GM18498 (cell line): ENCODE results near the gene LRRC45.

Experiments used
- ATAC-seq: cut with Tn5 transposase; IDR thresholded peaks from one replicate; pipeline ENCODE4 v1.9.1; 2021; ENCODE audit warnings: mild to moderate bottlenecking, moderate library complexity; ENCODE audit not compliant: unreplicated experiment

Gene LRRC45

DNA sequence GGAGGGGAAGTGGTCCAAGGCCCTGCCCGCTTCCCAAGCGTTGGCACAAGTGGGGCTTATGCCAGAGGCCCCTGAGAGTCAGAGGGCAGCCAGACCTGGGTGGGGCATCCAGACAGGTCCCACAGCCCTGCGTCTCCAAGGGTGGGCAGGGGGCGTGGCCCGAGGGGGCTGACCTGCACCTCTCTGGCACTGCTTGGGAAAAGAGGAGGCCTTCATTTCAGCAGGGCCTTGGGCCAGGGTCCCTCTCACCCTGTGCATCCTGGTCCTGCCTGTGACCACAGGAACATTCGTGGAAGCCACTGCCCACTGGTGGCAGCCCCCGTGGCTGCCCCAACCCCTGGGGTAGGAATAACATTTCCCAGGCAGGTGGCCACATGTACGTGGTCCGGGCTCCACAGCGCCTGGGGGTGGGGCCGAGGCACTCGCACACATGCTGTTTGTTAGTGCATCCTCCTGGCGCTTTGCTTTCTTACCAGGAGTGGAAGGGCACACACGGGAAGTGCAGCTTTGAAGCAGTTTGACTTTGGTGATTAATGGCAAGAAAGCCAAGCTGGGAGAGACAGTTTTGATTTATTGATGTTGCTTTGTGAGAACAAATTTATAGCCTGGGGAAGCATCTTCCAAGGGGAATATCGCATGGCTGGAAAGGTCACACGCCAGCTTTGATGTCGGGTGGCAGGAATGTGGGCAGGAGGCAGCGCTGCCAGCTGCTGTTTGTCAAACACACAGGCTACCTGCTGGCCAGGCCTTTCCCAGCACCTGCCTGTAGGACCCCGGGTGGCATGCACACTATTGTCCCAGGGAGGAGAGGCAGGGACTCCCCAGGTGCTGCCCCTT, 4.7 kb upstream of the LRRC45 start:
- ATAC-seq, result no peak

DNA sequence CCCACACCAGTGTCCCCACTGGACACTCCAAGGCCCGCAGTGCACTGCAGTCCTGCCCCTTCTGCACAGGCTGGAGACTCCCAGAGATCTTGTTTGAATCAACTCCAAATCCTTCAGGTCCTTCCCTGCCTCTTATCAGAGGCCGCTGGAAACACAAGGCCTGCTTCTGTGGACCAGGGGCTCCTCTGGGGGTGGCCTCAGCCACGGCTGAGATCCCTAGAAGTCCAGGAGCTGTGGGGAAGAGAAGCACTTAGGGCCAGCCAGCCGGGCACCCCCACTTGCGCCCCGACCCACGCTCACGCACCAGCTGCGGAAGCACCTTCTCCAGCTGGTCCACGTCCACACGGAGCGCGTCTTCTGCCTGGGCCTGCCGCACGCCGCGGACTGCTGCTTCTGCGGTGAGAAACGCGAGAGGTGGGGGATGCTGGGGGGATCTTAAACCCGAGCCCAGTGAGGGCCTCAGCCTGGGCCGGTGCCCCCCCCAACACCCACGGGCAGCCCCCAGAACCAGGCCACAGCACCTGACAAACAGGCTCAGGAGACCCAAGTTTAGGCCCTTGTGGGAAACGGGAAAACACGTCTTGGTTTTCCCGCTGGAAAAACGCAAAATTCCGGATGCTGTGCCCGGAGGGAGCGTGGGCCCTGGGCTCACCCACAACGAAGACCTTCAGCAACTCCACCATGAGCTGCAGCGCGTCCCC, 4.0 kb upstream of the LRRC45 start:
- ATAC-seq, result no peak

DNA sequence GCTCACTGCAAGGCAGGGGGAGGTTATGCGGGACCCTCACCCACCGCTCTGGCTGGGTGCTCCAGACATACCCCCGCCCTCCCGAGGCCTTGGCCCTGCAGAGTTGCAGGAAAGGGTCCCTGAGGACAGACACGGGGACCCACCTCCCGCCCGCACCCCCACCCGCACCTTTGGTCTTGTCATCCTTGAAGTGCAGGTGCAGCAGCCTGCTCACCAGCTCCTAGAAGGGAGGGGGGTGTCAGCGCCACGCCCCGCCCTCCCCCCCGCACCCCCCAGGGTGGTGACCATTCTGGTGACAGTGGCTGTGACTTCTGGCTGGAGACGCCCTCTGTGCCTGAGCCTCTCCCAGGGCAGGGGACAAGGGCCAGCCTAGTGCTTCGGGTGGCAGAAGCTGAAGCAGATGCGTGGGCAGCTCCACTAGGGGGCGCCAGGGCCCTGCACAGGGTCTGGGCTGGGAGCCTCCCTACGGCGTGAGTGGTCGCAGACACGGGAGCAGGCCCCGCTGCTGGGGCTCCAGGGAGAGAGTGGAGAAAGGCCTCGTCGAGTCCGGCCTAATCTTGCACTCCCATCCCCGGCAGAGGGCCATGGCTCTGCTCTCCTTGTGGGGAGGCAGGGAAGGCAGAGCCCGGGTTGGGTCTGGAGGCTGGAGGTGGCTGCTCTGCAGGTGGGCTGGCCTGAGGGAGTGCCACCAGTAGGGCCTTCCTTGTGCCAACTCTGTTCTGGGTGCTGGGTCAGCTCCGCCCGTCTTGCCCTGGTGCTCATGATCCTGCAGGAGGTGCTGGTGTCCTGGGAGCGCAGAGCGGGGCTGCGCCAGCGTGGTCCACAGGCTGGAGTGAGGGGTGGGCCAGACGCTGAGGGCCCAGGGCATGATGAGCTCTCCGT, 3.2 kb upstream of the LRRC45 start:
- no peak for ATAC-seq

DNA sequence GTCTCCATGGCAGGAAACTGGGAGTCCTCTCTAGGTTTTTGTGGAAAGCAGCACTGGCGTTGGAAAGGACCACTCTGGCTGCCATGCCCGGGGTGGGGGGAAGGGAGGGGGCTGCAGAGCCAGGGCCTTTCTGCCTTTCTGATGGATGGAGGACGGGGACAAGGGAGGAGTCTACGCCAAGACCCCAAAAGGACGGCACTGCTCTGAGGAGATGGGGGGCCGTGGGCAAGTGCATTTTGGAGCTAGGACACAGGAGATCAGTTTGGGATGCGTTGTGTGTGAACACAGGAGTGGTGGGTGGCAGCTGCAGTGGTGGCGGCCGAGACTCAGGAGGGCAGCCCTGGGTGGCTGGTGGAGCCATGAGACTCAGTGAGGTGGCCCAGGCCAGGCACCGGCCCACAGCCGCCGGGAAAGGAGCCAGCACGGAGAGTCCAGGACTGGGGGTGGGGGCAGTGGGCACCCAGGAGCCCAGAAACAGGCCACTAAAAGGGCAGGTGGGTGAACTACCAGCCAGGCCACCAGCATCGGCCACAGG, 2.5 kb upstream of the LRRC45 start:
- ATAC-seq, result no peak

DNA sequence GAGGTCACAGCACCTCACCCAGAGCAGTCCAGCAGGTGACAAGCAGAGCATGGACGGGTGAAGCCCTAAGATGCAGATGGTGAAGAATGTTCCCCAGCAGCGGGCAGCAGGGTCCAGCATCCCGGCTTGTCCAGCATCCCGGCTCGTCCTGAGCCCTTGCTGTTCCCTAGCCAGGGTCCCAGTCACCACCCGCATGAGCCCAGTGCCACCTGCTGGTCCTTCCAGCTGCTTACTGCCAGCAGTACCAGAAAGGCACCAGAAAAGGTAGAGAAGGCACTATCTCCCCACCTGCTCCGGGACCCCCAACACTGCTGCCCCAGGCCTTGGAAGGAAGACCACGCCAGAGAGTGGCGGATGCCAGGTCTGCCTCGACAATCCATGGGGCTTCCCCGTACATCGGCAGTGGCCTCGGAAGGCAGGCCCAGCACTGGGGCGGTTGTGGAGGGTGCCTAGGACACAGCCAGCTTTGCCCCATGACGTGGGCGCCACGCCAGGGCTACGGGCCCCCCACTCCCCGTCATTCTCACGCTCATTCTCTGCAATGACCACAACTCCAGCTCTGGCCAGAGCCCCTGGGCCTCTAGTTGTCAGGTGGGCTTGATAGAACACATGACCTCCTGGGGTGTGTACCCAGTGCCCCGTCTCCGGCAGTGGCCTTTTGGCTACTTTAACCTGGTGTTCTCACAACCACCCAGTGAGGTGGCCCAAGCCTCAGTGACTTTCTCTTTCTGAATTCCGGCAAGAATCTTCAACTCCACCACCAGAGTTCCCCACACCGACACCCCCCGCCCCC, 1.8 kb upstream of the LRRC45 start:
- no peak for ATAC-seq

DNA sequence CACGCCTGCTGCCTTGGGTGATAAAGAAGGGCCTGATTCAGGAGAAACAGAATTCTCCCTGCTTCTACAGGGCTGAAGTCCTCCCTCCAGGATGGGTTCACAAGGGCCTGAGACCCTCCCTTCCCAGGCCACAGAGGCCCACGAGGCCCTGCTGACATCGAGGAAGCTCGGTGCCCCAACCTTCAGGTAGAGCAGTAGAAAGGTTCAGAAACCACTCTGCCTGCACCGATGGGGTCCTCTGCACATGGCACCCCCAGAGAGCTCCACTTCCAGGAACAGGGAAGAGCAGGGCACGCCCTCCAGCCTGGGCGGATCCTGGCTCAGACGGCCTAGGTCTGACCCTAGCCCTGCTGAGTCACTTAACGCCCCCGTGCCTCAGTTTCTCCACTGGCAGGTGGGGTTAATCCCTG, 1.2 kb upstream of the LRRC45 start:
- ATAC-seq, result no peak

DNA sequence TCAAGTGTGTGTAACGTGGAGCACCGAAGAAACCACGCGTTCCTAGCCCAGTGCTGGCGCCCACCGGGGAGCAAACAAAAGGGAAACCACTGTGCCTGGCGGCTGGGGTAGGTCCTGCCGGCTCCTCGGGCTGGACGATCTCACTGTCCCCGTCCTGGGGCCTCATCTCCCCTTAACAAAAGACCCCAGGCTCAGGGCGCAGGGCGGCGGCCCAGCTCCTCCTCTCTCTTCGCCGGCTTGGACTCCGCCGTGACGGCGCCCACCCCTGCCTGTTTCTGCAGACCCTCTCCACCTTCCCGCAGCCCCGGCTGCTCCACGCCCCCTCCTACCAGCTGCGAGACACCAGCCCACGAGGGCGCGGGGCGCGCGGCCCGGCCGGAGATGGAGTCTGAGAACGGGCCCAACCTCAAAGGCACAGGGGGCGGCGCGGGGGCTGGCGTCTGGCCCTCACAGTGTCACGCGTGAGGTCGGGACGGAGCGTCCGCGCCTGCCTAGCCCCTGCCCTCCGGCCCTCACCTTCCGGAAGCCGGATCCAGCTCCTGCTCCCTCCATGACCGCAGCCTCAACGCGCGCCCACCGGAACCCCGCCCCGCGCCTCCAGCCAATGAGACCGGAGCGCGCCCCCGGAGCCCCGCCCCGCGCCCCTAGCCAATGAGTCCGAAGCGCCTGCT, 660 bp upstream of the LRRC45 start, which contains the start of gene CENPX:
Gene CENPX (minus strand): TSS at position 569 of the 671 bp plus-strand sequence. CDS start 17 bp downstream, at position 552.
- ATAC-seq, result peak; percentile 17

DNA sequence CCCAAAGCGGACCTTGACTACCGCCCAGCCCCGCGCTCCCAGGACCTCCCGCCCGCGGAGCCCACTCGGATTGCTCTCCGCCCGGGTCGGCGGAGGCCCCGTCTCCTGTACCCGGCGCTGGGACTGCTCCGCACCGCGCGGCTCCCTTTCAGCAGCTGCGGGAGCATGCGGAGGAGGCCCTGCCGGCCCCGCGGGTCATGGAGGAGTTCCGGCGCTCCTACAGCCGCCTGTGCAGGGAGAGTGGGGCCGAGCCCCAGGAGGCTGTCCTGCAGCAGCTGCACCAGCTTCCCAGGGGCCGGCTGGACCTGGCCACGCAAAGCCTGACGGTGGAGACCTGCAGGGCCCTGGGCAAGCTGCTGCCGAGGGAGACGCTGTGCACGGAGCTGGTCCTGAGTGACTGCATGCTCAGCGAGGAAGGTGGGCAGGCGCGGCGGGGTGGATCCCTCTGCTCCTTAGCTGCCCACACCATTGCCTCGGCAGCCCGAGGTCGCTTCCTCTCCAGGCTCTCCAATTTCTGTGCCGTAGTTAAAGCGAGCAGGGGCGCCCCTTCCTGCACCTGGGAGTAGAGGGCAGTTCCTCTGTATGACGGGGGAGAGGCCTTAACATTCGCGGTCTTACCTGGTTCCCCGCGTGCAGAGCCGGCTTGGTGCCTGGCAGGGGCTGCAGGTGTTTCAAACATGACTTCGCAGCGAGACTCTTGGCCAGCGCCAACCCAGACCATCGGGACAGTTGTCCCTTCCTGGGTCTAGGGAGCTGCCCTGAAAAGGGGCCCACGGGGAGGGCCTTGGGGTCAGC, 539 bp downstream of the LRRC45 start:
- ATAC-seq, result peak; percentile 3

DNA sequence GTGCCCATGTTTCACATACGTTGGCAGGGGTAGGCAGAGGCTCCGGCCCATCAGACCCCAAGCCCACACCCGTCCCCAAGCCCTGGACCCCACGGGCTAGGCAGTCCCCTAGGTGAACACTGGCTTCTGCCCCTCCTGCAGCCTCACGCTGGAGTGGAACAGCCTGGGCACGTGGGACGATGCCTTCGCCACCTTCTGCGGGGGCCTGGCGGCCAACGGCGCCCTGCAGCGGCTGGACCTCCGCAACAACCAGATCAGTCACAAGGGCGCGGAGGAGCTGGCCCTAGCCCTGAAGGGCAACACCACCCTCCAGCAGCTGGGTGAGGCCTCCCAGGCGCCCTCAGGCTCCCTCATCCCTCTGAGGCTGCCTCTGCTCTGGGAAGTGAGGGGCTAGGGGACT, 1.8 kb downstream of the LRRC45 start:
- no peak for ATAC-seq

DNA sequence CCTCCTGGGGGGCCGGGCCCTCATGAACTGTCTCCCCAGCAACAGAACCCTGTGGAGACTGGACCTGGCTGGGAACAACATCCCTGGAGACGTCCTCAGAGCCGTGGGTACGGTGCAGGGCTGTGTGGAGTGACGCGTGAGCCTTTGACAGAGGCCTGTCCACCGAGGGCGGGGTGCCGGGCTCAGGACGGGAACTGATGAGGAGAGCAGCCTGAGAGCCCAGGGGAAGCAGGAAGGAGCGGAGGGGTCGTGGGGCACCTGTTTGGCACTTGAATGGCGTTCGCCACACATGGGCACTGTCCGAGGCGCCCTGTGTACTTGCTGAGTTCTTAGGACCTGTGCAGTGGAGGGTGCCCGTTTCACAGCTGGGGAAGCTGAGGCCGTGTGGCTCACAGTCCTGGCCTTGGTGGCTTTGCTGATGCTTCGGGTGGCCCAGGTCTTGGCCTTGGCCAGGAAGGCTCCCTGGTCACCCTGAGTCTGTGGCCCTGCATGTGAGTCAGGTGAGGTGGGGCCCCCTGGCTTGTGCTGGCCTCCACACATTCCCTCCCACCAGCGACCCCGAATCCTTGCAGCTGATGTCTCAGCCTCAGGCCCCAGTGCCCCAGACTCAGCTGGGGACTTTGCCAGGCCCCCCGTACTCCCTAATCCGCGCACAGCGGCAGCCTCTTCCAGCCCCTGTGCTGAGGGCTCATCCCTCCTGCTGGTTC, 2.4 kb downstream of the LRRC45 start:
- no peak for ATAC-seq

DNA sequence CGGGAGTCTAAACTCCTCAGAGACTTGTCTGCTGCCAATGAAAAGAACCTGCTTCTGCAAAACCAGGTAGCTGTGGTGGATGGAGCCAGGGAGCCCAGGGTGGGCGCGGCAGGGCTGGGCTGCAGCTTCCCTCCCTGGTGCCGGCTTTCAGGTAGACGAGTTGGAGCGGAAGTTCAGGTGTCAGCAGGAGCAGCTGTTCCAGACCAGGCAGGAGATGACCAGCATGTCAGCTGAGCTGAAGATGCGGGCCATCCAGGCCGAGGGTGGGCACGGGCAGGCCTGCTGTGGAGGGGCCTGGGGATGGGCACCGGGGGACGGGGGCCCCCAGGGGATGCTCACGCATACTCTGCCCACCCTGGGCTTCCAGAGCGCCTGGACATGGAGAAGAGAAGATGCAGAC, 5.1 kb downstream of the LRRC45 start:
- ATAC-seq, result no peak

DNA sequence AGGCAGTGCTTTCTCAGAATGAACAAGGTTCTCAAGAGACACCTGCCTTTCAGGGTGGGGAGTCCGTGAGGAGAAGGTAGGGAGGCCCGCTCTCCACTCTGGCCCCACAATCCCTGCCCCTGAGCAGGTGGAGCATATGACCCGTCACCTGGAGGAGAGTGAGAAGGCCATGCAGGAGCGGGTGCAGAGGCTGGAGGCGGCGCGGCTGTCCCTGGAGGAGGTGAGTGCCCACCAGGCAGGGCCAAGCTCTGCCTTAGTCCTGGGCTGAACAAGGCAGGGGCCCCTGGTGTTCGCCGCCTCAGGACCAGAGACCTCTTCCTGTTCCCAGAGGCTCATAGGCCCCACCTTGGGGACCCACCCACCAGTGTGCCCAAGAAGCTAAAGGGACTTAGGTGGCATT, 5.9 kb downstream of the LRRC45 start:
- ATAC-seq, result no peak

DNA sequence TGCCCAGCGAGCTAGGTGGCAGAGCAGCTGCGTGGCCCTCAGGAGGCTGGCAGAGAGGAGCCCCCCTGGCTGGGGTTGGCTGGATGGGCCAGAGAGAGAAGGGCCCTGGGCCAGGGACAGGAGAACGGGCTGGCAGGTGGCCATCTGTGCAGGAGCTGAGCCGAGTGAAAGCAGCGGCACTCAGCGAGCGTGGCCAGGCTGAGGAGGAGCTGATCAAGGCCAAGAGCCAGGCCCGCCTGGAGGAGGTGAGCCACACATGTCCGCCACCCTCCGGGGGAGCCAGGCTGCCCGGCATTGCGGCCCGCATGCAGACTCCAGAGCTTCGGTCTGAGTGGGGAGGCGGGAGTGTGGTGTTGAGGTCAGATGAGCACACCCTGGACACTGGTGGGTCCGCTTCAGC, 6.3 kb downstream of the LRRC45 start:
- ATAC-seq, result no peak

DNA sequence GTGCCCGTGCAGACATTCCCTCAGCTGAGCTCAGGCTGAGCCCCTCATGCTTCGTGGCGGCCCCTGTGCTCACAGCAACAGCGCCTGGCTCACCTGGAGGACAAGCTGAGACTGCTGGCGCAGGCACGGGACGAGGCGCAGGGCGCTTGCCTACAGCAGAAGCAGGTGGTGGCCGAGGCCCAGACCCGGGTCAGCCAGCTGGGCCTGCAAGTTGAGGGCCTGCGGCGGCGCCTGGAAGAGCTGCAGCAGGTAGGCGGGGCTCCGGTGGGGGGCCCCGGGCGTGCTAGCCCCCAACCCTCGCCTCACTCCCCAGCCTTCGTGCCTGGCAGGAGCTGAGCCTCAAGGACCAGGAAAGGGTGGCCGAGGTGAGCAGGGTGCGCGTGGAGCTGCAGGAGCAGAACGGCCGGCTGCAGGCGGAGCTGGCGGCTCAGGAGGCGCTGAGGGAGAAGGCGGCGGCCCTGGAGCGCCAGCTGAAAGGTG, 6.9 kb downstream of the LRRC45 start:
- ATAC-seq, result no peak

DNA sequence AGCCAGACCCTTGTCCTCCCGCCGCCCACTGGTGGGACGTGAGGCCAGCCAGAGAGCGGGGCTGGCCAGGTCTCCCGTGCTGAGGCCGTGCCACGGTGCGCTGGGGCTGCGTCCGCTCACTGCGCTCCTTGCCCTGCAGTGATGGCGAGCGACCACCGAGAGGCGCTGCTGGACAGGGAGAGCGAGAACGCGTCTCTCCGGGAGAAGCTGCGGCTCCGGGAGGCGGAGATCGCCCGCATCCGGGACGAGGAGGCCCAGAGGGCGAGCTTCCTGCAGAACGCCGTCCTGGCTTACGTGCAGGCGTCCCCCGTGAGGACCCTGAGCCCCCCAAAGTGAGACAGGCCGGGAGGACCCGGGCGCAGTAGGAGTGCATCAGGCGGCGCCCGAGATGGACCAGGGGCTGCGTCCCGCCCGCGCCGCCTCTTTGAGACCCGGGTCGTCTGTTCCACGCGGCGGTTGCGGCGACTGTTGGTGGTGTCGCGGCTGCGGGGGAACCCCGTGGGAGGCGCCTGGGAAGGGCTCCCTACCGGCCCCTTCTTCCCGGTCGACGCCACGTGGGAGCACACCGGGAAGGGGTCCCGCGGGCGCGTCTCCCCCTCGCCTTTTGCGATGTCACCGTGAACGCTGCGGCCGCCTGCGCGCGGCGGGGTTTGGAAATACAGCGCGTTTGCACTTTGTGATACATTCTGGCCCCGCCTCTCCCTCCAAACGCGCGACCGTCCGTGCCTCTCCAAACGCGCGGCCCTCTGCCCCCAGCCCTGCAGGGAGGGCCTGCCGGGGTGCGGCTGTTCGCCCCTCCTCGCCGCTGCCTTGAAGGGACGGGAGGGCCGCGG, 7.6 kb downstream of the LRRC45 start:
- ATAC-seq, result no peak

DNA sequence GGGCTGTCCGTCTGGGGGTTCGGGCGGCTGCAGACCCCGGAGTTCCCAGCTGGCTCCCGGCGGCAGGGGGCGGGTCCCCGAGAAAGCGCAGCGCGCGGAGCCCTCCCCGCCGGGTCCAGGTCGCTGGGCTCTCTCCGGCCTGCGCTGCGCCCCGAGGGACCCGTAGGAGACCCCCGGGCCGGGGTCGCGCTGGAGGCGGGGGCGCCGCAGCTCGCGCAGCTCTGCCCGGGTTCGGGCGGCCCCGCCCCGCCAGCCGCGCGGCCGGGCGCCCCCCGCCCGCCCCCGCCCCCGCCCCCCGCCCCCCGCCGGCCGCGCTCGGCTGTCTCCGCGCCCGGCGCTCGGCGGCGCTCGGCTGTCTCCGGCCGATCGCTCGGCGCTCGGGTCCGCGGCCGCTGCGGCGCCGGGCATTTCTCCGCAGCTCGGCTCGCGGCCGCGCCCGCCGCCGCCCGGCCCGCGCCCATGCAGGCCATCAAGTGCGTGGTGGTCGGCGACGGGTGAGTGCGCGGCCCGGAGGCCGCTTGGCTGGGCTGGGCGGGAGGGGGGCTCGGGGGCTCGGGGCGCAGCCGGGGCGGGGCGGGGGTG, 8.3 kb downstream of the LRRC45 start, which contains the start of gene RAC3:
Gene RAC3 (plus strand): TSS at position 376 of the 582 bp plus-strand sequence. CDS start 84 bp downstream, at position 460.
- ATAC-seq, result no peak
